Esophagus muscularis mucosa (tissue), 3 donors: Measurements from ENCODE around the gene PSMD11.

ENCODE experiments used
- POLR2A ChIP-seq: fragments of 450-650 bp; IDR thresholded peaks from one replicate; pipeline ENCODE4 v1.6.1; 2017; ENCODE audit warnings: antibody characterized with exemption, moderate library complexity, mild to moderate bottlenecking, low read depth
- TF ChIP-seq, protein P1 (sequence below), 3 experiments: fragments of 200-600 bp in 2 of 3; fragments of 450-650 bp in 1 of 3; sonication (generic) in 2 of 3; IDR thresholded peaks; one replicate each; pipeline ENCODE4 v1.5.1; 2017 to 2019; ENCODE audit warnings: antibody characterized with exemption in 3 of 3, mild to moderate bottlenecking in 2 of 3, moderate library complexity in 1 of 3

DNA sequence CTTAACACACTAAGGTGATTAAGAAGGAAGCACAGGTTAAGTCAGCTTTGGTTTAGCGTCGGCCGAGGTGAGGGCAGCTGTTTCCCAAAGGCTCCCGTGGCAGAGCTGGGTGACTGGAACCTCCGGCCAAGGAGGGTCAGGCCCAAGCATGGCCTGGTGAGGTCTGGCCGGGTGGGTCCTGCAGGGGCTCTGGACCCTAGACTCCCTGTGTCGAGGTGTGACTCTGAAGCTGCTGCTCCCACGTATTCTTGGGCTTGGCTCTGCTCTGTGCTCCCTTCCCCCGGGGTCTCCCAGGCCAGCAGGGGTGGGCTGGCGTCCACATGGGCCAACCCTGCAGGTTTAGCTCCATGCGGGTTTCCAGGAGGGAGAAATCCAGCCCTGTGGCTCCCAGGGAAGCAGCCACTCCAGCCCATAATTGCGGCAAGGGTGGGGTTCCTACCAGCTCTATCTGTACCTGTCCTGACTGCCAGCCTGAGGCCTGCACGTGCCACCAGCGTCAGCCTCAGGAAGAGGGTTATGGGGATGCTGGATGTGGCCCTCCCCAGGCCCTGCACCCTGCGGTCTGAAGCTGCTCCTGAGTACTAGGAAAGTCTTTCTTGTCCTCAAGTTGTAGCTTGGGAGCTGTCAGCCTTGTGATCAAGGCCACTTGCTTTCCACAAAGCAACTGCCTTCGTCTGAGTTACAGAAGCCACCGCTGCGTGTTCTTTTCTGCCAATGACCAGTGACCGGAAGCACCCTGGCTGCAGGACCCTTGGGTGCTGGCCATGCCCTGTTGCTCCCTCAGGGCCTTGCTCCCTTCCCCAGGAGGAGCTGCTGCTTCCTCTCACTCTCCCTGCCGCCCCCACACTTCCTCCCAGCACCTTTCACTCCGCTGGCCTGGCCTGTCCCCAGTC lies 47.3 kb downstream of the PSMD11 start:
- TF ChIP-seq POLR2A = no peak
- TF ChIP-seq, protein P1, sequence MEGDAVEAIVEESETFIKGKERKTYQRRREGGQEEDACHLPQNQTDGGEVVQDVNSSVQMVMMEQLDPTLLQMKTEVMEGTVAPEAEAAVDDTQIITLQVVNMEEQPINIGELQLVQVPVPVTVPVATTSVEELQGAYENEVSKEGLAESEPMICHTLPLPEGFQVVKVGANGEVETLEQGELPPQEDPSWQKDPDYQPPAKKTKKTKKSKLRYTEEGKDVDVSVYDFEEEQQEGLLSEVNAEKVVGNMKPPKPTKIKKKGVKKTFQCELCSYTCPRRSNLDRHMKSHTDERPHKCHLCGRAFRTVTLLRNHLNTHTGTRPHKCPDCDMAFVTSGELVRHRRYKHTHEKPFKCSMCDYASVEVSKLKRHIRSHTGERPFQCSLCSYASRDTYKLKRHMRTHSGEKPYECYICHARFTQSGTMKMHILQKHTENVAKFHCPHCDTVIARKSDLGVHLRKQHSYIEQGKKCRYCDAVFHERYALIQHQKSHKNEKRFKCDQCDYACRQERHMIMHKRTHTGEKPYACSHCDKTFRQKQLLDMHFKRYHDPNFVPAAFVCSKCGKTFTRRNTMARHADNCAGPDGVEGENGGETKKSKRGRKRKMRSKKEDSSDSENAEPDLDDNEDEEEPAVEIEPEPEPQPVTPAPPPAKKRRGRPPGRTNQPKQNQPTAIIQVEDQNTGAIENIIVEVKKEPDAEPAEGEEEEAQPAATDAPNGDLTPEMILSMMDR (IDR thresholded peaks at IDR 0.05) = no peak
